Measurements from ENCODE around the gene NFIA.

The NFIA gene

DNA sequence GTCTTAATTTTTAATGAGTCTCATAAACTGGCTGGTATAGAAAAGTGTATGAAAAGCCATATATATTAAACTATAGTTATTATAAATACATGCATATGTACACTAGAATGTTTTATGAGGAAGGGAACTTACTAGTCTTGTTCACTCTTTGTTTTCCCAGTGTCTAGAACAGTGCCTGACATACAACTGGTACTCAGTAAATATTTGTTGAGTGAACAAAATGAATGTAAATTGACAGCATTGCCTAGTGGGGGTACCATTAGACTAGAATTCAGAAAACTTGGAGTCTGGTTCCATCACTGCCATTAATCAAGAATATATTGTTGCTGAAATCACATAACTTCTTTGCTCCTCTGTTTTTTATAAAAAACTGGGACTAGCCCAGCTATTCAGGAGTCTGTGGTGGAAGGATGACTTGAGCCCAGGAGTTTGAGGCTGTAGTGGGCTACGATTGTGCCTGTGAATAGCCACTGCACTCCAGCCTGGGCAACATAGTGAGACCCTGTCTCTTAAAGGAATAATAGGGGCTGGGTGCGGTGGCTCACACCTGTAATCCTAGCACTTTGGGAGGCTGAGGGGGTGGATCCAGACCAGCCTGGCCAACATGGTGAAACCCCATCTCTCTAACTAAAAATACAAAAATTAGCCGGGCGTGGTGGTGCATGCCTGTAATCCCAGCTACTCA lies 51.1 kb downstream of the NFIA start:
- no peak overlapping the region for H4K91ac ChIP-seq (ENCODE audit: low read length)
- no peak overlapping the region for H3K4me2 ChIP-seq (ENCODE audit: low read length, poor library complexity, severe bottlenecking)
- no peak overlapping the region for H3K9ac ChIP-seq (ENCODE audit: low read length)
- no peak overlapping the region for H3K23ac ChIP-seq (ENCODE audit: low read length in 2 of 2)
- H3K79me1 ChIP-seq (replicated peaks; ENCODE audit: low read length, poor library complexity, severe bottlenecking), result no peaks in the 10 kb centered on the region
- H2BK12ac ChIP-seq (ENCODE audit: low read length in 2 of 2), result no peak overlapping the region
- no peak overlapping the region for H2BK120ac ChIP-seq (ENCODE audit: low read depth, low read length)
- no peak overlapping the region for H2BK15ac ChIP-seq (ENCODE audit: low read depth, poor library complexity, severe bottlenecking)
- no peak overlapping the region for H3K4me3 ChIP-seq (ENCODE audit: insufficient read depth in 1 of 2, low read depth in 1 of 2, low read length in 2 of 2)
- H2AFZ ChIP-seq (ENCODE audit: low read depth, low read length), result no peak overlapping the region
- H3K9me3 ChIP-seq (ENCODE audit: control insufficient read depth, low read length), result no peaks in the 10 kb centered on the region
- no peak overlapping the region for H3K14ac ChIP-seq (ENCODE audit: low read length in 2 of 2)
- no peak overlapping the region for H3K27ac ChIP-seq (ENCODE audit: low read length, poor library complexity, severe bottlenecking)
- no peaks in the 10 kb centered on the region for H3K27me3 ChIP-seq (ENCODE audit: control insufficient read depth in 1 of 2, insufficient read depth in 1 of 2, low read length in 2 of 2)
- WGBS, result 96% methylated on average over 4 of the region's 4 CpGs
- H3K18ac ChIP-seq (ENCODE audit: low read depth in 1 of 2, low read length in 2 of 2), result no peak overlapping the region
- no peaks in the 10 kb centered on the region for H3K4me1 ChIP-seq (ENCODE audit: control insufficient read depth, insufficient read depth, low read depth, low read length)
- no peaks in the 10 kb centered on the region for H3K36me3 ChIP-seq (ENCODE audit: control insufficient read depth in 1 of 2, insufficient read depth in 2 of 2, low read depth in 1 of 2, low read length in 2 of 2)
- no peak for DNase-seq
- H2AK5ac ChIP-seq (ENCODE audit: low read length, severe bottlenecking), result no peak overlapping the region
- H3K4ac ChIP-seq (ENCODE audit: low read depth in 1 of 2, low read length in 2 of 2), result no peak overlapping the region
- H2BK5ac ChIP-seq (ENCODE audit: low read depth, low read length, poor library complexity, severe bottlenecking), result no peak overlapping the region
- no peak overlapping the region for H4K8ac ChIP-seq (ENCODE audit: low read length)

DNA sequence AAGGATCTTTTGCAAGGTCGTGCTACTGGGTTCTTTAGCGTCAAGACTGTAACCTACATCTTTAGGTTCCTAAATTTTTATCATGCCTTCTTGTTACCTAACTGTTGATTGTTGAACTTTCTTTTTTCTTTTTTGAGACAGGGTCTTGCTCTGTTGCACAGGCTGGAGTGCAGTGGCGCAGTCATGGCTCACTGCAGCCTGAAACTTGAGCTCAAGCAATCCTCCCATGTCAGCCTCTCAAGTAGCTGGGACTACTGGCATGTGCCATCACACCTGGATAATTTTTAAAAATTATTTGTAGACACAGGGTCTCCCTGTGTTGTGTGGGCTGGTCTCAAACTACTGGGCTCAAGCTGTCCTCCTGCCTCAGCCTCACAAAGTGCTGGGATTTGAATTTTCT lies 52.9 kb downstream of the NFIA start:
- Histone ChIP-seq H2BK12ac (ENCODE audit: low read length in 2 of 2) (no peak overlapping the region), H3K23ac (ENCODE audit: low read length in 2 of 2) (no peak overlapping the region), H2BK15ac (ENCODE audit: low read depth, poor library complexity, severe bottlenecking) (no peak overlapping the region), H3K4me3 (ENCODE audit: insufficient read depth in 1 of 2, low read depth in 1 of 2, low read length in 2 of 2) (no peak overlapping the region), H3K4me1 (ENCODE audit: control insufficient read depth, insufficient read depth, low read depth, low read length) (no peaks in the 10 kb centered on the region), H3K14ac (ENCODE audit: low read length in 2 of 2) (no peak overlapping the region), H4K8ac (ENCODE audit: low read length) (no peak overlapping the region), H3K9me3 (ENCODE audit: control insufficient read depth, low read length) (no peaks in the 10 kb centered on the region), H2AFZ (ENCODE audit: low read depth, low read length) (no peak overlapping the region), H3K9ac (ENCODE audit: low read length) (no peak overlapping the region), H2AK5ac (ENCODE audit: low read length, severe bottlenecking) (no peak overlapping the region), H3K36me3 (ENCODE audit: control insufficient read depth in 1 of 2, insufficient read depth in 2 of 2, low read depth in 1 of 2, low read length in 2 of 2) (no peaks in the 10 kb centered on the region), H4K91ac (ENCODE audit: low read length) (no peak overlapping the region), H2BK120ac (ENCODE audit: low read depth, low read length) (no peak overlapping the region), H3K27me3 (ENCODE audit: control insufficient read depth in 1 of 2, insufficient read depth in 1 of 2, low read length in 2 of 2) (no peaks in the 10 kb centered on the region), H3K4me2 (ENCODE audit: low read length, poor library complexity, severe bottlenecking) (no peak overlapping the region), H3K27ac (ENCODE audit: low read length, poor library complexity, severe bottlenecking) (no peak overlapping the region), H3K79me1 (replicated peaks; ENCODE audit: low read length, poor library complexity, severe bottlenecking) (no peaks in the 10 kb centered on the region), H2BK5ac (ENCODE audit: low read depth, low read length, poor library complexity, severe bottlenecking) (no peak overlapping the region), H3K18ac (ENCODE audit: low read depth in 1 of 2, low read length in 2 of 2) (no peak overlapping the region), H3K4ac (ENCODE audit: low read depth in 1 of 2, low read length in 2 of 2) (no peak overlapping the region)
- no peak for DNase-seq
- WGBS, result 100% methylated on average over 2 of the region's 3 CpGs

DNA sequence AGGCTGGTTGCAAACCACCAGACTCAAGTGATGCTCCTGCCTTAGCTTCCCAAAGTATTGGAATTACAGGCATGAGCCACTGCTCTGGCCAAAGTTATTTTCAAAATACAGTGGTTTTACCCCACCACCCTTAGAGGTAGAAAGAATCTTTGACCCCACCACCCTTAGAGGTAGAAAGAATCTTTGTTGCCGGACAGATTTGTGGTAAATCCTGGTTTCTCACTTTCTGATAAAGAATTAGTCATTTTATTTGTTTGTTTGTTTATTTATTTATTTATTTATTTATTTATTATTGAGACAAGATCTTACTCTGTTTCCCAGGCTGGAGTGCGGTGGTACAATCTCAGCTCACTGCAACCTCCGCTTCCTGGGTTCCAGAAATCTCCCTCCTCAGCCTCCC lies 55.9 kb downstream of the NFIA start:
- Histone ChIP-seq H3K79me1 (replicated peaks; ENCODE audit: low read length, poor library complexity, severe bottlenecking) (no peaks in the 10 kb centered on the region), H4K91ac (ENCODE audit: low read length) (no peak overlapping the region), H3K4me3 (ENCODE audit: insufficient read depth in 1 of 2, low read depth in 1 of 2, low read length in 2 of 2) (no peak overlapping the region), H3K4me2 (ENCODE audit: low read length, poor library complexity, severe bottlenecking) (no peak overlapping the region), H3K9me3 (ENCODE audit: control insufficient read depth, low read length) (no peaks in the 10 kb centered on the region), H2BK12ac (ENCODE audit: low read length in 2 of 2) (no peak overlapping the region), H3K36me3 (ENCODE audit: control insufficient read depth in 1 of 2, insufficient read depth in 2 of 2, low read depth in 1 of 2, low read length in 2 of 2) (no peaks in the 10 kb centered on the region), H2AK5ac (ENCODE audit: low read length, severe bottlenecking) (no peak overlapping the region), H4K8ac (ENCODE audit: low read length) (no peak overlapping the region), H3K14ac (ENCODE audit: low read length in 2 of 2) (no peak overlapping the region), H3K27ac (ENCODE audit: low read length, poor library complexity, severe bottlenecking) (no peak overlapping the region), H2AFZ (ENCODE audit: low read depth, low read length) (no peak overlapping the region), H3K4me1 (ENCODE audit: control insufficient read depth, insufficient read depth, low read depth, low read length) (no peaks in the 10 kb centered on the region), H2BK15ac (ENCODE audit: low read depth, poor library complexity, severe bottlenecking) (no peak overlapping the region), H2BK5ac (ENCODE audit: low read depth, low read length, poor library complexity, severe bottlenecking) (no peak overlapping the region), H3K18ac (ENCODE audit: low read depth in 1 of 2, low read length in 2 of 2) (no peak overlapping the region), H3K27me3 (ENCODE audit: control insufficient read depth in 1 of 2, insufficient read depth in 1 of 2, low read length in 2 of 2) (no peaks in the 10 kb centered on the region), H3K4ac (ENCODE audit: low read depth in 1 of 2, low read length in 2 of 2) (no peak overlapping the region), H3K9ac (ENCODE audit: low read length) (no peak overlapping the region), H3K23ac (ENCODE audit: low read length in 2 of 2) (no peak overlapping the region), H2BK120ac (ENCODE audit: low read depth, low read length) (no peak overlapping the region)
- no peak for DNase-seq
- 100% methylated on average over 2 of the region's 3 CpGs for WGBS

DNA sequence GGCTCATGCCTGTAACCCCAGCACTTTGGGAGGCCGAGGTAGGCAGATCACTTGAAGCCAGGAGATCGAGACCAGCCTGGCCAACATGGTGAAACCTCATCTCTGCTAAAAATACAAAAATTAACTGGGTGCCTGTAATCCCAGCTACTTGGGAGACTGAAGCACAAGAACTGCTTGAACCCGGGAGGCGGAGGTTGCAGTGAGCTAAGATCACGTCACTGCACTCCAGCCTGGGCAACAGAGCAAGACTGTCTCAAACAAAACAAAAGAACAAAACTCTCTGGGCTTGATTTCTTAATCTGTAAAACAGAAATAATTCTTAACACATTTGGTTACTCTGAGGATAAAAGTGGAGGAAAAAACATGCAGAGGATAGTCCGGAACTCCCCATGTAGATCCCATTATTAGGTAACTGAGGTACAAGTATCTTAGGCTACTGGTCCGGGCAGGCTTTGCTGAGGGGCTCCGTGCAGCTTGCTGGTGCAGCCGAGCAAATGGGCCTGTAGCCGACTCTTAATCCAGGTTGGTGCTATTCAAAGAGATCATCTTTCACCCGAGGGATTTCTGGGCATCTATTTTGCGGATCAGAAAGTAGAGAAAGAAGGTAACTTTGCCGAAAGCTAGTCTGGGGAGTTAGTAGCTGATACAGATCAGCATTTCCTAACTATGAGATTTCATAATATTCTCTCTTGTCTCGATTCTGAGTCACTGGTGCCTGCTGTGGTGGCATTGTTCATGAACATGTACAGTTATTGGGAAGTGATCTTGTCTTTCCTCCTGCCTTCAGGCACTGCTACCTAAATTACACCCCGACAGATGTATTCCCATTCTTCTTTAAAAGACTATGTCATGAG lies 56.8 kb downstream of the NFIA start:
- H3K18ac ChIP-seq (ENCODE audit: low read depth in 1 of 2, low read length in 2 of 2), result no peak overlapping the region
- H3K9me3 ChIP-seq (ENCODE audit: control insufficient read depth, low read length), result no peaks in the 10 kb centered on the region
- no peak overlapping the region for H3K27ac ChIP-seq (ENCODE audit: low read length, poor library complexity, severe bottlenecking)
- no peaks in the 10 kb centered on the region for H3K79me1 ChIP-seq (replicated peaks; ENCODE audit: low read length, poor library complexity, severe bottlenecking)
- H2BK120ac ChIP-seq (ENCODE audit: low read depth, low read length), result no peak overlapping the region
- WGBS, result 97% methylated on average over 9 of the region's 15 CpGs
- H4K8ac ChIP-seq (ENCODE audit: low read length), result no peak overlapping the region
- no peak overlapping the region for H3K4me2 ChIP-seq (ENCODE audit: low read length, poor library complexity, severe bottlenecking)
- no peak overlapping the region for H2BK12ac ChIP-seq (ENCODE audit: low read length in 2 of 2)
- H2AFZ ChIP-seq (ENCODE audit: low read depth, low read length), result no peak overlapping the region
- H3K14ac ChIP-seq (ENCODE audit: low read length in 2 of 2), result no peak overlapping the region
- no peaks in the 10 kb centered on the region for H3K27me3 ChIP-seq (ENCODE audit: control insufficient read depth in 1 of 2, insufficient read depth in 1 of 2, low read length in 2 of 2)
- H3K36me3 ChIP-seq (ENCODE audit: control insufficient read depth in 1 of 2, insufficient read depth in 2 of 2, low read depth in 1 of 2, low read length in 2 of 2), result no peaks in the 10 kb centered on the region
- peak overlapping the region in 1 of 2 experiments; percentile 63 for H3K4me3 ChIP-seq (ENCODE audit: insufficient read depth in 1 of 2, low read depth in 1 of 2, low read length in 2 of 2)
- no peak overlapping the region for H3K4ac ChIP-seq (ENCODE audit: low read depth in 1 of 2, low read length in 2 of 2)
- H3K9ac ChIP-seq (ENCODE audit: low read length), result peak overlapping the region; percentile 83
- H2BK5ac ChIP-seq (ENCODE audit: low read depth, low read length, poor library complexity, severe bottlenecking), result no peak overlapping the region
- H3K23ac ChIP-seq (ENCODE audit: low read length in 2 of 2), result no peak overlapping the region
- H3K4me1 ChIP-seq (ENCODE audit: control insufficient read depth, insufficient read depth, low read depth, low read length), result no peaks in the 10 kb centered on the region
- DNase-seq, result peak; percentile 61
- H4K91ac ChIP-seq (ENCODE audit: low read length), result no peak overlapping the region
- no peak overlapping the region for H2BK15ac ChIP-seq (ENCODE audit: low read depth, poor library complexity, severe bottlenecking)
- no peak overlapping the region for H2AK5ac ChIP-seq (ENCODE audit: low read length, severe bottlenecking)

Measured in mesenchymal stem cell (in vitro differentiated cells and primary cell).